WTC11 (cell line): Measurements from ENCODE around the gene TMEM30B. TPM values are rescaled to one million over a fixed set of nuclear protein-coding genes. Genes with fewer than 3 reads are reported as not detected.
A peak's percentile ranks its signal among the peaks of the same experiment; 100 is the strongest.

ENCODE experiments used
- ATAC-seq: fragments of 200-7000 bp; cut with Tn5 transposase; 2 replicates; pipeline ENCODE4 v1.10.0; 2021; ENCODE audit warnings: mild to moderate bottlenecking, moderate library complexity
- CTCF ChIA-PET: fragments of 300-600 bp; sonication (Branson Sonifier 250); formaldehyde crosslinking; loops from one replicate; lab custom pipeline; 2021; ENCODE audit warnings: antibody characterized with exemption; lab: Charles Lee
- POLR2A ChIA-PET: fragments of 350-600 bp; sonication (Branson Sonifier 250); formaldehyde crosslinking; loops from one replicate; lab custom pipeline; 2021; ENCODE audit warnings: antibody characterized with exemption; lab: Charles Lee
- DNase-seq: peaks from one replicate; pipeline ENCODE4 v3.0.0; 2021; ENCODE audit warnings: low spot score
- H3K27ac Mint-ChIP-seq: 2 replicates; pipeline ENCODE4 v1.8.0; 2021; ENCODE audit warnings: mixed read lengths
- H3K27me3 Mint-ChIP-seq: 2 replicates; pipeline ENCODE4 v1.8.0; 2021; ENCODE audit warnings: low read depth, mild to moderate bottlenecking, moderate library complexity, mixed read lengths
- H3K36me3 Mint-ChIP-seq: 2 replicates; pipeline ENCODE4 v1.8.0; 2021; ENCODE audit warnings: mixed read lengths
- H3K4me1 Mint-ChIP-seq: 2 replicates; pipeline ENCODE4 v1.8.0; 2022; ENCODE audit warnings: mixed read lengths
- H3K4me3 Mint-ChIP-seq: 2 replicates; pipeline ENCODE4 v1.8.0; 2021; ENCODE audit warnings: mild to moderate bottlenecking, moderate library complexity, mixed read lengths
- H3K9me3 Mint-ChIP-seq: 2 replicates; pipeline ENCODE4 v1.8.0; 2021; ENCODE audit warnings: mixed read lengths
- ATF1 ChIP-seq: sonication (generic); formaldehyde crosslinking; IDR thresholded peaks from 2 replicates; pipeline ENCODE4 v1.8.1; 2023; ENCODE audit warnings: mild to moderate bottlenecking, moderate library complexity, missing genetic modification reagents
- CREB1 ChIP-seq: sonication (generic); formaldehyde crosslinking; IDR thresholded peaks from 2 replicates; pipeline ENCODE4 v1.8.0; 2023; ENCODE audit warnings: mild to moderate bottlenecking, missing genetic modification reagents
- JUN ChIP-seq: sonication (generic); formaldehyde crosslinking; IDR thresholded peaks from 2 replicates; pipeline ENCODE4 v1.8.0; 2023; ENCODE audit warnings: mild to moderate bottlenecking, missing genetic modification reagents
- MXD4 ChIP-seq: fragments of 250-450 bp; sonication (Bioruptor Pico); IDR thresholded peaks from 2 replicates; pipeline ENCODE4 v1.8.0; 2021; ENCODE audit warnings: mild to moderate bottlenecking, moderate library complexity, borderline replicate concordance
- NR2C2 ChIP-seq: sonication (generic); formaldehyde crosslinking; IDR thresholded peaks from 2 replicates; pipeline ENCODE4 v1.8.0; 2022; ENCODE audit warnings: mild to moderate bottlenecking, missing genetic modification reagents
- NR3C1 ChIP-seq: sonication (generic); formaldehyde crosslinking; conservative IDR thresholded peaks from 2 replicates; pipeline ENCODE4 v1.8.1; 2023; ENCODE audit warnings: low read depth, mild to moderate bottlenecking, missing genetic modification reagents
- SMAD3 ChIP-seq: sonication (generic); formaldehyde crosslinking; IDR thresholded peaks from 2 replicates; pipeline ENCODE4 v1.8.0; 2022; ENCODE audit warnings: missing genetic modification reagents, mild to moderate bottlenecking, borderline replicate concordance
- ZNF423 ChIP-seq: fragments of 250-450 bp; sonication (Bioruptor Pico); IDR thresholded peaks from 2 replicates; pipeline ENCODE4 v2.1.2; 2022; ENCODE audit warnings: mild to moderate bottlenecking, moderate library complexity
- total RNA-seq: library from RNA; stranded (reverse); gene quantifications from 3 replicates; pipeline ENCODE4 v1.2.3, GENCODE V29; 2021
- TF ChIP-seq, protein P1 (sequence below): fragments of 250-450 bp; sonication (Bioruptor Pico); IDR thresholded peaks from 2 replicates; pipeline ENCODE4 v1.9.0; 2021; ENCODE audit warnings: mild to moderate bottlenecking
- TF ChIP-seq, protein P2 (sequence below): sonication (generic); formaldehyde crosslinking; IDR thresholded peaks from 2 replicates; pipeline ENCODE4 v1.8.0; 2022; ENCODE audit warnings: mild to moderate bottlenecking, missing genetic modification reagents
- TF ChIP-seq, protein P3 (sequence below): sonication (generic); formaldehyde crosslinking; IDR thresholded peaks from 2 replicates; pipeline ENCODE4 v1.8.0; 2022; ENCODE audit warnings: mild to moderate bottlenecking, missing genetic modification reagents

TMEM30B gene
- total RNA-seq, 1 experiment from 2014 or later, result 17.8 TPM

DNA sequence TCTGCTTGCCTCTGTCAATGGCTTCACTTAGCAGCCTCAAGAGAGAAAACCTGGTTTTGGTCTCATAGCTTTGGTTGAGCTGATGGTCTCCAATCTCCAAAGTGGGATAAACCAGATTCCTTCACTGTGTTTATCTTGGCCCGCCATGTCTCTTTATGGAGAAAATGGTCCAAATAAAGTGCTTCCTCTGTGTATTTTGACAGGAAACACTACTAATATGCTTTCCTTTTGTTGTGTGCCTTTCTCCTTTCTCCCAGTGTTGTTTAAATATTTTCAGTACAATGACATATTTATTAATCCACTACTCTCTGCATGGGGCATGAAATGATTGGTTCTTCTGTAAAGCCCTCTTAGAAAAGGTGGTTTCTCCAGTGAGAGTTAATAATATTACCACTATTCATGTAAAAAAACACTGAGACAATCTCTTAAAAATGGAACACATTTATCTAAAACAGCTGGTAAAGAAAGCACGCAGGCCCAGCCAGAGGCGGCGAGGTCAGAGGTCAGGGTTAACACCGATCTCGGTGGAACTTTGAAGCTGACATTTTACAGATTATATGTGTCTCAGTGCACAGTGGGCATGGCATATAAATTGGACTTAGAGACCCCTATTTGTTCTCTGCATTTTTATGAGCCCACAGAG, 24.2 kb downstream of the TMEM30B start:
- H3K9me3 Mint-ChIP-seq, result no peaks in the 10 kb centered on the region
- H3K27ac Mint-ChIP-seq, result no peak overlapping the region
- ChIA-PET POLR2A (no interaction called here), CTCF (no interaction called here)
- H3K36me3 Mint-ChIP-seq, result no peaks in the 10 kb centered on the region
- TF ChIP-seq MXD4 (CRISPR knock-in tag), result no peak
- TF ChIP-seq NR3C1 (CRISPR knock-in tag), result no peak
- TF ChIP-seq, protein P1, sequence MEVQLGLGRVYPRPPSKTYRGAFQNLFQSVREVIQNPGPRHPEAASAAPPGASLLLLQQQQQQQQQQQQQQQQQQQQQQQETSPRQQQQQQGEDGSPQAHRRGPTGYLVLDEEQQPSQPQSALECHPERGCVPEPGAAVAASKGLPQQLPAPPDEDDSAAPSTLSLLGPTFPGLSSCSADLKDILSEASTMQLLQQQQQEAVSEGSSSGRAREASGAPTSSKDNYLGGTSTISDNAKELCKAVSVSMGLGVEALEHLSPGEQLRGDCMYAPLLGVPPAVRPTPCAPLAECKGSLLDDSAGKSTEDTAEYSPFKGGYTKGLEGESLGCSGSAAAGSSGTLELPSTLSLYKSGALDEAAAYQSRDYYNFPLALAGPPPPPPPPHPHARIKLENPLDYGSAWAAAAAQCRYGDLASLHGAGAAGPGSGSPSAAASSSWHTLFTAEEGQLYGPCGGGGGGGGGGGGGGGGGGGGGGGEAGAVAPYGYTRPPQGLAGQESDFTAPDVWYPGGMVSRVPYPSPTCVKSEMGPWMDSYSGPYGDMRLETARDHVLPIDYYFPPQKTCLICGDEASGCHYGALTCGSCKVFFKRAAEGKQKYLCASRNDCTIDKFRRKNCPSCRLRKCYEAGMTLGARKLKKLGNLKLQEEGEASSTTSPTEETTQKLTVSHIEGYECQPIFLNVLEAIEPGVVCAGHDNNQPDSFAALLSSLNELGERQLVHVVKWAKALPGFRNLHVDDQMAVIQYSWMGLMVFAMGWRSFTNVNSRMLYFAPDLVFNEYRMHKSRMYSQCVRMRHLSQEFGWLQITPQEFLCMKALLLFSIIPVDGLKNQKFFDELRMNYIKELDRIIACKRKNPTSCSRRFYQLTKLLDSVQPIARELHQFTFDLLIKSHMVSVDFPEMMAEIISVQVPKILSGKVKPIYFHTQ (CRISPR knock-in tag), result no peak
- TF ChIP-seq, protein P2, sequence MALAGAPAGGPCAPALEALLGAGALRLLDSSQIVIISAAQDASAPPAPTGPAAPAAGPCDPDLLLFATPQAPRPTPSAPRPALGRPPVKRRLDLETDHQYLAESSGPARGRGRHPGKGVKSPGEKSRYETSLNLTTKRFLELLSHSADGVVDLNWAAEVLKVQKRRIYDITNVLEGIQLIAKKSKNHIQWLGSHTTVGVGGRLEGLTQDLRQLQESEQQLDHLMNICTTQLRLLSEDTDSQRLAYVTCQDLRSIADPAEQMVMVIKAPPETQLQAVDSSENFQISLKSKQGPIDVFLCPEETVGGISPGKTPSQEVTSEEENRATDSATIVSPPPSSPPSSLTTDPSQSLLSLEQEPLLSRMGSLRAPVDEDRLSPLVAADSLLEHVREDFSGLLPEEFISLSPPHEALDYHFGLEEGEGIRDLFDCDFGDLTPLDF, result no peak
- peaks cover 37% of the 10 kb centered on the region for H3K27me3 Mint-ChIP-seq
- no peak for DNase-seq
- H3K4me1 Mint-ChIP-seq, result peaks cover 42% of the 10 kb centered on the region
- ATAC-seq, result no peak
- H3K4me3 Mint-ChIP-seq, result no peak overlapping the region

DNA sequence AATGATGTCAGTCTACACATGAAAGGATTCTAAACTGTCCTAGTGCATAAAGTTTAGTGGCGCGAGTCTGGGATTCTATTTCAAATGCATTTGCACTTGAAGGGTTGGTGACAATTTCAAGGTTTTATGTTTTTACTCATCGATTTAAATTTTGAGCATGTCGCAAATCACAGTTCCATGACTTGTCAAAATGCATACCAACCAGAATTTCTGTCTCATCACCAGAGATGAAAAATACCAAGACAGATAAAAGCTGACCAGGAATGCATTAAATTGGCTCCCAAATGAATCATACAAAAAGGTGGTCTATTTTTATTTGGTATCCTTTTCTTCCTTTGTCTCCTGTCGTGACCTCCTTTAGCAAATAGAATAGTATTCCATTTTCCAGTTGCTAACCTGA, 25.2 kb downstream of the TMEM30B start:
- no peak for TF ChIP-seq ATF1 (CRISPR knock-in tag)
- TF ChIP-seq NR2C2 (CRISPR knock-in tag), result no peak
- TF ChIP-seq, all 79 proteins: peak for 0
- ChIA-PET POLR2A (no interaction called here), CTCF (no interaction called here)
- no peak for ATAC-seq
- DNase-seq, result no peak
- H3K9me3 Mint-ChIP-seq, result no peaks in the 10 kb centered on the region
- H3K4me3 Mint-ChIP-seq, result no peak overlapping the region
- H3K27me3 Mint-ChIP-seq, result peaks cover 37% of the 10 kb centered on the region
- no peaks in the 10 kb centered on the region for H3K36me3 Mint-ChIP-seq
- H3K4me1 Mint-ChIP-seq, result peaks cover 39% of the 10 kb centered on the region
- H3K27ac Mint-ChIP-seq, result no peak overlapping the region

DNA sequence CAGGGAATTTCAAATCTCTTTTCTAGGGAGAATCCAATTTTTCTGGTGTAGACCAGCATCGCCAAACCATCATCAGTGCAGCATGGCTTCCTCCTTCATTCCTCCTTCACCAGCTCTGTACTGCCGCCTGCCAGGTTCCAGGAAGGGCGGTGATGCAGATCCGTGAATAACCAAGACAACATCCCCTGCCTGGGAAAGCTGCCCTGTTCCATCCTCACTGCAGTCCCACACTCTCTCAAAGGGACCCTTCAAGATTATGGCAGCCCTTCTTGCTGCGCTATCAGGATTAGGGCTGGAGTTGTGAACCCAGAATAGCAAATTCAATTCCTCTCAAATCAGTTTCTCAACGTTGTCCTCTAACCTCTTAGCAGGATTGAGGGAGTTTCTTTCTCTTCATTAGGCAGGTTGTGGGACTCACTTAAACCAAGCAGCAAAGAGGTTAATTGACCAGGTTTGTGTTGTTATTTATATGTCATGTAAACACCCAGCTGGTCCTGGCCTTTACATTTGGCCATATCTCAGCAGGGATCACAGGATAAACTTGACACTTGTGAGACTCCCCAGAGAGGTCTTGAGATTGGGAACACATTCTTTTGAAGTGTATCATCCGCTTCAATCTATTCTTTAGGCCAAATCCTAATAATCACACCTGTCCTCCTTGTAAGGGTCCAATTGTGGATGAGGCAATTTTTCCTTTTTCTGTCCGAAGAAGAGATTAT, 26.2 kb downstream of the TMEM30B start:
- Mint-ChIP-seq H3K9me3 (no peaks in the 10 kb centered on the region), H3K4me1 (peaks cover 36% of the 10 kb centered on the region), H3K27me3 (peaks cover 37% of the 10 kb centered on the region), H3K4me3 (no peak overlapping the region), H3K36me3 (no peaks in the 10 kb centered on the region), H3K27ac (peak overlapping the region; percentile 33)
- TF ChIP-seq JUN (CRISPR knock-in tag) (no peak), SMAD3 (CRISPR knock-in tag) (0 out of 2 replicates have a peak, but pooled peaks have one; percentile 23), MXD4 (CRISPR knock-in tag) (no peak), ZNF423 (CRISPR knock-in tag) (peak; percentile 57; the same call in 1 of the 2 replicates), CREB1 (CRISPR knock-in tag) (no peak)
- TF ChIP-seq, protein P3, sequence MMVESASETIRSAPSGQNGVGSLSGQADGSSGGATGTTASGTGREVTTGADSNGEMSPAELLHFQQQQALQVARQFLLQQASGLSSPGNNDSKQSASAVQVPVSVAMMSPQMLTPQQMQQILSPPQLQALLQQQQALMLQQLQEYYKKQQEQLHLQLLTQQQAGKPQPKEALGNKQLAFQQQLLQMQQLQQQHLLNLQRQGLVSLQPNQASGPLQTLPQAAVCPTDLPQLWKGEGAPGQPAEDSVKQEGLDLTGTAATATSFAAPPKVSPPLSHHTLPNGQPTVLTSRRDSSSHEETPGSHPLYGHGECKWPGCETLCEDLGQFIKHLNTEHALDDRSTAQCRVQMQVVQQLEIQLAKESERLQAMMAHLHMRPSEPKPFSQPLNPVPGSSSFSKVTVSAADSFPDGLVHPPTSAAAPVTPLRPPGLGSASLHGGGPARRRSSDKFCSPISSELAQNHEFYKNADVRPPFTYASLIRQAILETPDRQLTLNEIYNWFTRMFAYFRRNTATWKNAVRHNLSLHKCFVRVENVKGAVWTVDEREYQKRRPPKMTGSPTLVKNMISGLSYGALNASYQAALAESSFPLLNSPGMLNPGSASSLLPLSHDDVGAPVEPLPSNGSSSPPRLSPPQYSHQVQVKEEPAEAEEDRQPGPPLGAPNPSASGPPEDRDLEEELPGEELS, result peak; percentile 92; the same call in 1 of the 2 replicates
- ChIA-PET POLR2A (interaction anchor here (1.1 kb wide), 1 partner anchor 601 kb away, joined by 3 read pairs; no protein-coding TSS in a partner anchor), CTCF (interaction anchor here (1.2 to 1.6 kb wide), 2 partner anchors 37 to 630 kb away, joined by 3 to 4 read pairs; no protein-coding TSS in a partner anchor)
- DNase-seq (peak; percentile 32), ATAC-seq (peak; percentile 83)
